Hepatocyte (in vitro differentiated cells): Measurements from ENCODE around the gene ITPR2. TPM values are rescaled to one million over a fixed set of nuclear protein-coding genes. Genes with fewer than 3 reads are reported as not detected.

ENCODE experiments used
- DNase-seq: peaks from one replicate; pipeline ENCODE4 v3.0.0-alpha.2; 2016; ENCODE audit warnings: low spot score
- H2AFZ ChIP-seq: fragments of 200-600 bp; sonication (generic); 2 replicates; pipeline ENCODE4 v1.6.0; 2016; ENCODE audit warnings: antibody characterized with exemption, mild to moderate bottlenecking
- H3K27ac ChIP-seq: fragments of 200-600 bp; sonication (generic); 2 replicates; pipeline ENCODE4 v1.5.1; 2016; ENCODE audit warnings: mild to moderate bottlenecking
- H3K27me3 ChIP-seq: fragments of 200-600 bp; sonication (generic); 2 replicates; pipeline ENCODE4 v1.6.1; 2016
- H3K36me3 ChIP-seq: fragments of 200-600 bp; sonication (generic); replicated peaks from 2 replicates; pipeline ENCODE4 v1.5.1; 2016; ENCODE audit warnings: low read depth; ENCODE audit not compliant: insufficient read depth
- H3K4me1 ChIP-seq: fragments of 200-600 bp; sonication (generic); 2 replicates; pipeline ENCODE4 v1.5.1; 2016; ENCODE audit warnings: mild to moderate bottlenecking, moderate library complexity; ENCODE audit not compliant: insufficient read depth
- H3K4me2 ChIP-seq: fragments of 200-600 bp; sonication (generic); 2 replicates; pipeline ENCODE4 v1.6.0; 2016
- H3K4me3 ChIP-seq: fragments of 200-600 bp; sonication (generic); 2 replicates; pipeline ENCODE4 v1.5.1; 2016; ENCODE audit warnings: mild to moderate bottlenecking
- H3K79me2 ChIP-seq: fragments of 200-600 bp; sonication (generic); 2 replicates; pipeline ENCODE4 v1.6.0; 2017; ENCODE audit warnings: mild to moderate bottlenecking
- H3K9me2 ChIP-seq: fragments of 200-600 bp; sonication (generic); replicated peaks from 2 replicates; pipeline ENCODE4 v1.6.0; 2017; ENCODE audit warnings: mild to moderate bottlenecking; ENCODE audit not compliant: insufficient read depth
- H3K9me3 ChIP-seq: fragments of 200-600 bp; sonication (generic); 2 replicates; pipeline ENCODE4 v1.5.1; 2016; ENCODE audit warnings: low read depth, mild to moderate bottlenecking
- H4K20me1 ChIP-seq: fragments of 200-600 bp; sonication (generic); 2 replicates; pipeline ENCODE4 v1.6.0; 2016; ENCODE audit warnings: mild to moderate bottlenecking; ENCODE audit not compliant: insufficient read depth, poor library complexity, severe bottlenecking
- CTCF ChIP-seq: fragments of 200-600 bp; sonication (generic); IDR thresholded peaks from 2 replicates; pipeline ENCODE4 v1.5.1; 2016; ENCODE audit warnings: antibody characterized with exemption, mild to moderate bottlenecking; ENCODE audit not compliant: poor library complexity
- EZH2 ChIP-seq: fragments of 200-600 bp; sonication (generic); IDR thresholded peaks from 2 replicates; pipeline ENCODE4 v1.6.1; 2016; ENCODE audit warnings: antibody characterized with exemption, mild to moderate bottlenecking, borderline replicate concordance
- EZH2phosphoT487 ChIP-seq: fragments of 200-600 bp; sonication (generic); IDR thresholded peaks from one replicate; pipeline ENCODE4 v1.6.1; 2018; ENCODE audit warnings: antibody characterized with exemption, mild to moderate bottlenecking, low read depth, moderate library complexity; ENCODE audit not compliant: unreplicated experiment, severe bottlenecking
- WGBS: methylation state at CpG from one replicate; pipeline ENCODE4 v1.1.6; 2016; ENCODE audit warnings: low lambda C conversion rate; ENCODE audit errors: missing lambda C conversion rate; 5-methylcytosine and 5-hydroxymethylcytosine counted together
- polyA plus RNA-seq: library from polyadenylated mRNA; unstranded; fragments of >200 nt; fragmentation: Nextera tagmentation; extraction: Ambion mirVana; gene quantifications from 2 replicates; pipeline ENCODE4 v1.2.1, GENCODE V29; 2016
- total RNA-seq: library from RNA; depleted of rRNA; stranded (reverse); fragments of >200 nt; gene quantifications from 2 replicates; pipeline ENCODE4 v1.2.3, GENCODE V29; 2014

Gene ITPR2
- total and polyA plus RNA-seq, 2 experiments from 2014 or later: 22.0 to 51.4 TPM

DNA sequence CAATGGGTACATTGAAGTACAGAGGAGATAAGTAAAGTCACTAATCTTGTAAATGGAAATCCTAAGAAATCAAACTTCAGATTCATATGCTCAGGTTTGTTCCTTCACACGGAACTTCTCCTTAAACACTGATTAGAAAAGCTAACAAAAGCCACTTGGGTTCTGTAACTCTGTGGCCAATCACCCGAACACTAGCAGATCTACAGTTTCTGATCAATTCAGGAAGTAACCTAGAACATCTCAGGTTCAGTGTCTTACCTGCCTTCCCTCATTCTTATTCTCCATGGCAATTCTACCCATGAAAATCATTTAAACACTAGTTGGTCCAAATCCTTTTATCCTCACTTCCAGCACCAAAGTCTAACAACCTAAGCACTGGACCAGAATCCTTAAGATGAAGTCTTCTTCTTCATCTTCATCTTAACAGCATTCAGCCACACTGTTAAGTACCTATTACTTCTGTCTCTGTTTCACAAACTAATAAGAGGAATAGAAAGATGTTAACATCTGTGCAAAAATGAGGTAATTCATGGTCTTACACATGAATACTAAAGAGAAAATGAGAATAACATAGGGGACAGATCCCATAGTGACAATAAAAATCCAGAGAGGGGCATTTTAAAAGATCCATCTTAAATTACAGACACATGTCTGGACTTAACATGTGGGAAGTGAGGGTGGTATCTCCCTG is 453.1 kb downstream of the ITPR2 start:
- Histone ChIP-seq H3K79me2 (no peaks in the 10 kb centered on the region), H3K4me1 (no peaks in the 10 kb centered on the region), H3K9me3 (no peaks in the 10 kb centered on the region), H4K20me1 (no peaks in the 10 kb centered on the region), H3K9me2 (no peaks in the 10 kb centered on the region), H3K27ac (no peak overlapping the region), H3K36me3 (no peaks in the 10 kb centered on the region), H2AFZ (no peak overlapping the region), H3K4me2 (no peak overlapping the region), H3K27me3 (no peaks in the 10 kb centered on the region), H3K4me3 (no peak overlapping the region)
- WGBS: 81% methylated on average over 2 of the region's 2 CpGs
- no peak for DNase-seq
- TF ChIP-seq CTCF (no peak), EZH2 (no peak), EZH2phosphoT487 (no peak)

DNA sequence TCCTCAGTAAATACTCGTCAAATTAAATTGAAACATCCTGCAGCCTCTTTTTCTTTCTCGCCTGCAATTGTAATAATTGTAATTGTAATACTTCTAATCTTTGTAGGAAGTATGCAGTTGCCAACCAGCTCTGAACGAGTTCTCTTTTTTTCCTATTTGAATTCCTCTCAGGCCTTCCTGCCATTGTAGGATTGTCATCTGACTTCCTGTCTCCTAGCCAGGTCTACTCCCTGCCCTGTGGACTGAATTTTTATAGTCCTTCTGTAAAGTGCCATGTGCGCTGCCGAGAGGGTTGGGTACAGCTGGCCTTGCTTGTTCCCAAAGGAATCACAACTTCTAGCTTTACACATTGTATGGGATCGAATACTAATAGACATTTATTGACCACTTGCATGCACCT is 454.3 kb downstream of the ITPR2 start:
- Histone ChIP-seq H3K27me3 (no peaks in the 10 kb centered on the region), H3K27ac (no peak overlapping the region), H3K4me2 (no peak overlapping the region), H3K36me3 (no peaks in the 10 kb centered on the region), H4K20me1 (no peaks in the 10 kb centered on the region), H3K4me1 (no peaks in the 10 kb centered on the region), H3K79me2 (no peaks in the 10 kb centered on the region), H2AFZ (no peak overlapping the region), H3K9me2 (no peaks in the 10 kb centered on the region), H3K4me3 (no peak overlapping the region), H3K9me3 (no peaks in the 10 kb centered on the region)
- no peak for TF ChIP-seq CTCF
- TF ChIP-seq EZH2: no peak
- TF ChIP-seq EZH2phosphoT487: no peak
- WGBS: 83% methylated on average over 6 of the region's 6 CpGs
- no peak for DNase-seq

GRCh38 chr12:26374934-26375680 is 457.9 kb downstream of the ITPR2 start:
- DNase-seq: no peak
- H3K9me2 ChIP-seq: no peaks in the 10 kb centered on the region

More at GRCh38 chr12:26374934-26375680, 457.9 kb downstream of the ITPR2 start:
- Histone ChIP-seq H3K27ac (no peak overlapping the region), H3K27me3 (no peaks in the 10 kb centered on the region), H3K36me3 (no peaks in the 10 kb centered on the region), H3K4me3 (no peak overlapping the region), H3K4me1 (no peaks in the 10 kb centered on the region), H4K20me1 (no peaks in the 10 kb centered on the region), H3K79me2 (no peaks in the 10 kb centered on the region), H3K9me3 (no peaks in the 10 kb centered on the region), H2AFZ (no peak overlapping the region), H3K4me2 (no peak overlapping the region)
- 74% methylated on average over 2 of the region's 2 CpGs for WGBS
- no peak for TF ChIP-seq EZH2phosphoT487
- no peak for TF ChIP-seq CTCF
- no peak for TF ChIP-seq EZH2
